Endodermal cell (in vitro differentiated cells): ENCODE results near the gene GABRG3. TPM values are rescaled to one million over a fixed set of nuclear protein-coding genes. Genes with fewer than 3 reads are reported as not detected.
A peak's percentile ranks its signal among the peaks of the same experiment; 100 is the strongest.

Experiments
- DNase-seq: peaks from one replicate; pipeline ENCODE4 v3.0.0-alpha.2; 2017
- H3K27ac ChIP-seq: 2 replicates; pipeline ENCODE4 v1.5.1; 2013; ENCODE audit warnings: mild to moderate bottlenecking, low read depth, low read length, moderate library complexity
- H3K27me3 ChIP-seq: 2 replicates; pipeline ENCODE4 v1.6.1; 2013; ENCODE audit warnings: mild to moderate bottlenecking, low read length, moderate library complexity; ENCODE audit not compliant: insufficient read depth, control insufficient read depth, poor library complexity, severe bottlenecking
- H3K36me3 ChIP-seq: 2 replicates; pipeline ENCODE4 v1.7.0; 2013; ENCODE audit warnings: mild to moderate bottlenecking, low read length, moderate library complexity; ENCODE audit not compliant: control insufficient read depth, insufficient read depth
- H3K4me1 ChIP-seq: one replicate; pipeline ENCODE4 v1.7.0; 2013; ENCODE audit warnings: low read length; ENCODE audit not compliant: control insufficient read depth, insufficient read depth
- H3K4me3 ChIP-seq: 2 replicates; pipeline ENCODE4 v1.5.1; 2013; ENCODE audit warnings: mild to moderate bottlenecking, low read length, moderate library complexity
- H3K9ac ChIP-seq: 2 replicates; pipeline ENCODE4 v1.6.1; 2013; ENCODE audit warnings: mild to moderate bottlenecking, low read length, moderate library complexity; ENCODE audit not compliant: poor library complexity, severe bottlenecking; ENCODE audit errors: extremely low read depth
- H3K9me3 ChIP-seq: 2 replicates; pipeline ENCODE4 v1.6.1; 2013; ENCODE audit warnings: mild to moderate bottlenecking, low read length, moderate library complexity; ENCODE audit not compliant: control insufficient read depth
- H3K27ac Mint-ChIP-seq: 2 replicates; pipeline ENCODE4 v1.8.0; 2020; ENCODE audit warnings: mixed read lengths
- H3K27me3 Mint-ChIP-seq: 2 replicates; pipeline ENCODE4 v1.8.0; 2021; ENCODE audit warnings: mild to moderate bottlenecking, mixed read lengths; ENCODE audit not compliant: insufficient read depth
- H3K36me3 Mint-ChIP-seq: 2 replicates; pipeline ENCODE4 v1.8.0; 2020; ENCODE audit warnings: low read depth, mixed read lengths
- H3K4me1 Mint-ChIP-seq: 2 replicates; pipeline ENCODE4 v1.8.0; 2020; ENCODE audit warnings: mixed read lengths
- H3K4me3 Mint-ChIP-seq: 2 replicates; pipeline ENCODE4 v1.8.0; 2020; ENCODE audit warnings: mild to moderate bottlenecking, moderate library complexity, mixed read lengths
- H3K9me3 Mint-ChIP-seq: 2 replicates; pipeline ENCODE4 v1.8.0; 2020; ENCODE audit warnings: mild to moderate bottlenecking, mixed read lengths
- whole genome bisulfite sequencing, 2 experiments: methylation state at CpG; one replicate each; pipeline versions ENCODE4 v1.1.5 to v1.1.7; 2013; ENCODE audit warnings: missing lambda C conversion rate in 2 of 2, mixed read lengths in 1 of 2; ENCODE audit not compliant: insufficient coverage in 1 of 2, insufficient read length in 1 of 2; 5-methylcytosine and 5-hydroxymethylcytosine counted together
- total RNA-seq, 2 donors: library from RNA; stranded (reverse); fragmentation: NEBNext Ultra II Directional in 1 of 2; extraction: Animal tissue kit (Norgen Biotek cat#: 25700) in 1 of 2; gene quantifications; 2 replicates in 1 of 2; 3 replicates in 1 of 2; pipeline ENCODE4 v1.2.1, GENCODE V29; 2021
- TF ChIP-seq, protein P1 (sequence below): fragments of 200-600 bp; sonication (generic); conservative IDR thresholded peaks from 2 replicates; pipeline ENCODE4 v1.5.0; 2021; ENCODE audit warnings: antibody characterized with exemption, mild to moderate bottlenecking

The GABRG3 gene
- total RNA-seq, 2 donors from 2014 or later = 0.48 to 0.84 TPM

DNA sequence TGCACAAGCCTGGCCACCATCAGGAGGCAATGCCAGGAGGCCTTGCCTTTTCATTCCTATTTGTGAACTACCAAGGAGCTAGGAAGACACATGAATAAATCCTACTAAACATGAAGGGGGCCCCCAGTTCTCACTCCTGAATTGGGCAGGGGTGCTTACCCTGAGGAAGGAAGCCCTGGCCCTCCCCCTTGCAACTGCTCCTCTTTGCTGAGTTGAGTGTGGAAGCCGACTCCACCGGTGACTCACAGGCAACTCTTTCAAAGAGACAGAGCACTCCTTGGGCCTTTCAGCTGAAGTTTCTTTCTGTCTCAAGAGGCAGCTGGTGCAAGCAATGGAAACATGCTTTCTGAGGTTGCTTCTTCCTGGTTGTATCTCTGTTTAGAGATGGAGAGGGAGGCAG lies 1.7 kb downstream of the GABRG3 start:
- H3K36me3 Mint-ChIP-seq = no peaks in the 10 kb centered on the region
- H3K27me3 Mint-ChIP-seq = peaks cover 60% of the 10 kb centered on the region
- Histone ChIP-seq H3K9me3 (no peaks in the 10 kb centered on the region), H3K4me3 (no peak overlapping the region), H3K27ac (no peak overlapping the region), H3K36me3 (no peaks in the 10 kb centered on the region), H3K9ac (no peak overlapping the region), H3K4me1 (no peaks in the 10 kb centered on the region), H3K27me3 (peaks cover 58% of the 10 kb centered on the region)
- DNase-seq = peak; percentile 46
- H3K4me3 Mint-ChIP-seq = peak overlapping the region; percentile 58
- no peak overlapping the region for H3K27ac Mint-ChIP-seq
- H3K9me3 Mint-ChIP-seq = no peaks in the 10 kb centered on the region
- H3K4me1 Mint-ChIP-seq = no peaks in the 10 kb centered on the region
- TF ChIP-seq, protein P1, sequence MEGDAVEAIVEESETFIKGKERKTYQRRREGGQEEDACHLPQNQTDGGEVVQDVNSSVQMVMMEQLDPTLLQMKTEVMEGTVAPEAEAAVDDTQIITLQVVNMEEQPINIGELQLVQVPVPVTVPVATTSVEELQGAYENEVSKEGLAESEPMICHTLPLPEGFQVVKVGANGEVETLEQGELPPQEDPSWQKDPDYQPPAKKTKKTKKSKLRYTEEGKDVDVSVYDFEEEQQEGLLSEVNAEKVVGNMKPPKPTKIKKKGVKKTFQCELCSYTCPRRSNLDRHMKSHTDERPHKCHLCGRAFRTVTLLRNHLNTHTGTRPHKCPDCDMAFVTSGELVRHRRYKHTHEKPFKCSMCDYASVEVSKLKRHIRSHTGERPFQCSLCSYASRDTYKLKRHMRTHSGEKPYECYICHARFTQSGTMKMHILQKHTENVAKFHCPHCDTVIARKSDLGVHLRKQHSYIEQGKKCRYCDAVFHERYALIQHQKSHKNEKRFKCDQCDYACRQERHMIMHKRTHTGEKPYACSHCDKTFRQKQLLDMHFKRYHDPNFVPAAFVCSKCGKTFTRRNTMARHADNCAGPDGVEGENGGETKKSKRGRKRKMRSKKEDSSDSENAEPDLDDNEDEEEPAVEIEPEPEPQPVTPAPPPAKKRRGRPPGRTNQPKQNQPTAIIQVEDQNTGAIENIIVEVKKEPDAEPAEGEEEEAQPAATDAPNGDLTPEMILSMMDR = no peak
- 70% methylated on average over 2 of the region's 2 CpGs; no CpG with 5 or more reads in 1 of the 2 experiments for WGBS, 2 experiments

DNA sequence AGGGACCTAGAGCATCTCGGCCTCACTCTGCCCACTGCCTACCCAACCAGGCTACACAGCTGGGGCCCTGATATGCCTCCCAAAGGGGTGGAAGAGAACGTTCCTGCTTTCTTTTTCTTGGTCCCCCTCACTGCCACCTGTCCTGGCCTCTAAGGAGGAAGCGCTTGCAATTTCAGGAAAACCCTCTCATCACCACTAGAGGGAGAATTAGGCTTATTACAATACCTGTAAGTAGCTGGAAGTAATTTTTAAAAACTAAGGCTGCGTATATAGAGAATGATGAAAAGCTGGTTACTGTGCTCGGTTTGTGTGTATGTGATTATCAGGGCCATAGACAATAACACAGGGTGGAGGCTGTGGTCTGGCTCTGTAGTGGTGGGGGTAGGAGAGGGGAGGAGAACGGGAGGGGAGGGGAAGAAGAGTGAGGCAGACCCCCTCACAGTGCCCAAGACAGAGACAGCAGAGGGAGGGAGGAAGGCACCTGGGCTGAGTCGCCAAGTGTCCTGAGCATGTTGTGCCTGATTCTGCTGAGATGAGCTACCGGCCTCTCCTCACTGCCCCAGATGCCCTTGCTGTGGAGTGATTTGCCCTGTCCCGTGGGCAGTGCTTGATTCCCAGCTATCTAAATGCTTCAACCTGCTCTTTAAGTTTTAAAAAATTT lies 3.3 kb downstream of the GABRG3 start:
- no peaks in the 10 kb centered on the region for H3K36me3 ChIP-seq
- DNase-seq = peak; percentile 67
- peaks cover 47% of the 10 kb centered on the region for H3K27me3 Mint-ChIP-seq
- no peak overlapping the region for H3K4me3 Mint-ChIP-seq
- H3K4me1 ChIP-seq = no peaks in the 10 kb centered on the region
- H3K4me3 ChIP-seq = no peak overlapping the region
- H3K4me1 Mint-ChIP-seq = no peaks in the 10 kb centered on the region
- H3K9me3 Mint-ChIP-seq = no peaks in the 10 kb centered on the region
- no peaks in the 10 kb centered on the region for H3K9me3 ChIP-seq
- no peaks in the 10 kb centered on the region for H3K36me3 Mint-ChIP-seq
- H3K27me3 ChIP-seq = peaks cover 46% of the 10 kb centered on the region
- no peak overlapping the region for H3K27ac Mint-ChIP-seq
- WGBS, 2 experiments = 40 to 46% methylated on average over 4 to 9 of the region's 9 CpGs
- no peak overlapping the region for H3K9ac ChIP-seq
- TF ChIP-seq, protein P1 = peak; percentile 85
- no peak overlapping the region for H3K27ac ChIP-seq

DNA sequence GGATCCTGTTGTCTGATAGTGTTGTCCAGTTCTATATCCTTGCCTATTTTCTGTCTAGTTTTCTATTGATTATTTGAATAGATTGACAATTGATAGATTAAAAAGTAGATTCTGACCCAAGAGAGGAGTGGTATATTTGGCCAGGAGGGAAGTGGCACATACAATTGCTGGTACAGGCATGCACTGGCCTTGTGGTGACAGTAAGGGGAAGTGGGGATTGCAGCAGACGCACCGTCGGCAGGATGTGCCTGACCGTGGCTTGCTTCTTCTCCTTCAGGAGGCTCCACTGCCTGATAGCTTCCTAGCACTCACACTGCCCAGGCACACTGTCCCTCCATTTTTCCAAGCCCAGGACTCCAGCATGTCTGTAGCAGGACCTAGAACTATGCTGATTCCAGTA lies 10.5 kb downstream of the GABRG3 start:
- Histone ChIP-seq H3K4me3 (no peak overlapping the region), H3K27ac (no peak overlapping the region), H3K9ac (no peak overlapping the region), H3K9me3 (no peaks in the 10 kb centered on the region), H3K27me3 (no peaks in the 10 kb centered on the region), H3K36me3 (no peaks in the 10 kb centered on the region), H3K4me1 (no peaks in the 10 kb centered on the region)
- no peaks in the 10 kb centered on the region for H3K9me3 Mint-ChIP-seq
- DNase-seq = no peak
- H3K36me3 Mint-ChIP-seq = no peaks in the 10 kb centered on the region
- H3K4me1 Mint-ChIP-seq = no peaks in the 10 kb centered on the region
- TF ChIP-seq, protein P1 = no peak
- no peak overlapping the region for H3K4me3 Mint-ChIP-seq
- peaks cover 2% of the 10 kb centered on the region for H3K27me3 Mint-ChIP-seq
- WGBS, 2 experiments = 95 to 97% methylated on average over 4 of the region's 4 CpGs
- H3K27ac Mint-ChIP-seq = no peak overlapping the region
